Measurements from ENCODE around the gene KLHDC7B.

Gene KLHDC7B

DNA sequence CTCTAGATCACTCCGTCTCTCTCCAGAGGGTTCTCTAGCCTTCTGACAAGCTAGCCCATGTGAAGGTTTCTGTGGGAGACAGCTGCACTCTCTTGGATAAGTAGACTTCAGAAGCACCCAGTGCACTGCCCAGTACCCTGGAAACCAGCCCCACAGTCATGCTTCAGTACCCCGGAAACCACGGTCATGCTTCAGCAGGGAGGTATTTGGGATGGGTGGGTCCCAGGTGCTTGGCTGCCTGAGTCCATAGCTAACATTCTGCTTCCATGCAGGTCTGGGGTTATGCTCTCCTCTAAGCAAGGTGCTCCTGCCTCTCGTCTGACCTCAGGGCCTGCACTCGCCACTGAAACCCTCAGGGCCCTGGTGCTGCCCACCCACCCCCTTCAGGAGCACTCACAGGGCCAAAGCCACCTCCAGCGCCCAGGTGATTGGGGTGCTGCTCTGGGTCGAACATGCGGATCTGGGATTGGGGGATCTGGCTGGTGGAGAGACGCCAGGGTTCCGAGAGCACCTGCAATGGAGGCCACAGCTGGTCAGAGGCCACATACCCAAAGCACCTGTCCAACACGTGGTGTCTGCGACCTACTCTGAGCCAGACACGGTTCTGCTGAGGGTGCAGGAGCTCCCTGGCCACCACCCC, 24.3 kb downstream of the KLHDC7B start:
- TF ChIP-seq, protein P1, sequence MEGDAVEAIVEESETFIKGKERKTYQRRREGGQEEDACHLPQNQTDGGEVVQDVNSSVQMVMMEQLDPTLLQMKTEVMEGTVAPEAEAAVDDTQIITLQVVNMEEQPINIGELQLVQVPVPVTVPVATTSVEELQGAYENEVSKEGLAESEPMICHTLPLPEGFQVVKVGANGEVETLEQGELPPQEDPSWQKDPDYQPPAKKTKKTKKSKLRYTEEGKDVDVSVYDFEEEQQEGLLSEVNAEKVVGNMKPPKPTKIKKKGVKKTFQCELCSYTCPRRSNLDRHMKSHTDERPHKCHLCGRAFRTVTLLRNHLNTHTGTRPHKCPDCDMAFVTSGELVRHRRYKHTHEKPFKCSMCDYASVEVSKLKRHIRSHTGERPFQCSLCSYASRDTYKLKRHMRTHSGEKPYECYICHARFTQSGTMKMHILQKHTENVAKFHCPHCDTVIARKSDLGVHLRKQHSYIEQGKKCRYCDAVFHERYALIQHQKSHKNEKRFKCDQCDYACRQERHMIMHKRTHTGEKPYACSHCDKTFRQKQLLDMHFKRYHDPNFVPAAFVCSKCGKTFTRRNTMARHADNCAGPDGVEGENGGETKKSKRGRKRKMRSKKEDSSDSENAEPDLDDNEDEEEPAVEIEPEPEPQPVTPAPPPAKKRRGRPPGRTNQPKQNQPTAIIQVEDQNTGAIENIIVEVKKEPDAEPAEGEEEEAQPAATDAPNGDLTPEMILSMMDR (conservative IDR thresholded peaks at IDR 0.05; ENCODE audit: control insufficient read depth, insufficient read depth, low read depth, low read length), result no peak
- no peak overlapping the region for H3K4me3 ChIP-seq (ENCODE audit: control insufficient read depth, low read depth, low read length)
- DNase-seq (ENCODE audit: low read depth), result no peak

DNA sequence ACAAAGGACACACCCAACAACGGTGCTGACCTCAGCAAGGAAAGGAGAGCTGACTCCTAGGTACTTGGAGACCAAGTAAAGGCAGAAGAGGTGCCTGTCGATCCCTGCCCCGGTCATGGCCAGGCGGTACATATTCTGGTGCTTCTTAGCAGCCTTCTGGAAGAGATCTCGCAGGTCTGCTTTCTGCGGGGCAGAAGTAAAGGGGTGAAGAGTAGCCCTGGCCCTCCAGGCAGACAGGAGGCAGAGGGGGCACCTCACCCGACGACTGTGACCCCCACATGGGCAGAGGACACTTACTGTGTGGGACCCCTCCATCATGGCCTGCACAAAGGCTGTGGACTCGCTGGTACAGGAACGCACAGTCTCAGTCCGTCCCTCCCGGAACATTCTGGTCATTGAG, 25.2 kb downstream of the KLHDC7B start:
- DNase-seq (ENCODE audit: low read depth), result no peak
- TF ChIP-seq, protein P1 (conservative IDR thresholded peaks at IDR 0.05; ENCODE audit: control insufficient read depth, insufficient read depth, low read depth, low read length), result no peak
- no peak overlapping the region for H3K4me3 ChIP-seq (ENCODE audit: control insufficient read depth, low read depth, low read length)

DNA sequence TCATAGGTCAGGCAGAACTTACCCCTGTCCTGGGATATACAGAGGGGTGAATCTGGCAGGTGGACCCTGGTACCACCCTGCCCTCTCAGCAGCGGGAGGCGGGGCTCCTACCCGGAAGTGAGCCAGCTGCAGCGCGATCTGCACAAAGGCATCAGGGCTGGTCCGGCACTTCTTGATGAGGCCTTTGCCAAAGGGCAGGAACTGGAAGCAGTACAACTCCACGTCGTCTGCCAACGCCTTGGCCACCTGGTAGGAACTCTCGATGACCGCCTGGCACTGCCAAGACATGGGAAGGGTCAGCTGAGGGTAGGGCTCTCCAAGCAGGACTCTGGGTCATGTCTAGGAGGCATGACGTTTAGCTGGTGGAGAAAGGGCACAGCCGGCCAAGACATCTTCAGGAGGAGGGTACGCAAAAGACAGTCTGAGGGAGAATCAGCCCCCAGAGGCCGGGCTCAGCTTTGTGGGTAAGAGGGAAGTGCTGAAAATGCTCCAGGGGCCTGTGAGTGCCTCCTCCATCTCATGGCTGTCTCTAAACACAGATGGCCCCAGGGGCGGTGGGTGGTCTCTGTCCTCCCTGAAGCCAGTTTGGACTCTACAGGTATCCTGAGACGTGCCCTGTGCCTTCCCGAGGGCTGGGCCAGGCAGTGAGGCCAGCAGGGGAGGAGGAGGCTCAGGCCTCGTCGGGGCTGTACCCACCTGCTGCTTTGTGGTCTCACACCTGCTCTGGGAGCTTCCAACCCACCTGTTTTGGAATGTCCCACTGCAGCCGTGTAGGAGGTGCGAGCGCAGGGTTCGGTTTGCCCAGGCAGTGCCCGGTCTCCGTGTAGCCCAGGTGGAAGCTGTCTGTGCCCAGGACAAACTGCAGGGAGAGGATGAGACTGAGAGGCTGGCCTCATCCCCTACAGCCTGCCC, 25.8 kb downstream of the KLHDC7B start:
- no peak for DNase-seq (ENCODE audit: low read depth)
- no peak overlapping the region for H3K4me3 ChIP-seq (ENCODE audit: control insufficient read depth, low read depth, low read length)
- TF ChIP-seq, protein P1 (conservative IDR thresholded peaks at IDR 0.05; ENCODE audit: control insufficient read depth, insufficient read depth, low read depth, low read length), result no peak

DNA sequence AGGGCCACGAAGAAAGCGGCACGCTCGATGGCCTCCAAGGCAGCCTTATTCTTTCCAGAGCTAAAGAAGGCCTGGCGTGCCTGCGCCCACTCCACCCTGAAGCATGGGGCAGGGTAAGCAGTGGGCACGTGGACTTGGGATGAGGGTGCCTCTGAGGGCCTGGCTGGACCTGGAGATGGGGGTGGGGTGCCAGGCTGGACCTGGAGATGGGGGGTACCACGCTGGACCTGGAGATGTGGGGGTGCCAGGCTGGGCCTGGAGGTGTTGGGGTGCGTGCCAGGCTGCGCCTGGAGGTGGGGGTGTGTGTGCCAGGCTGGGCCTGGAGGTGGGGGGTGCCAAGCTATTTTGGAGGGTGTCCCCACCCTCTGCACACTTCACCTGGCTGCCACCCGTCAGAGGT, 27.3 kb downstream of the KLHDC7B start:
- no peak overlapping the region for H3K4me3 ChIP-seq (ENCODE audit: control insufficient read depth, low read depth, low read length)
- TF ChIP-seq, protein P1 (conservative IDR thresholded peaks at IDR 0.05; ENCODE audit: control insufficient read depth, insufficient read depth, low read depth, low read length), result no peak
- DNase-seq (ENCODE audit: low read depth), result no peak

DNA sequence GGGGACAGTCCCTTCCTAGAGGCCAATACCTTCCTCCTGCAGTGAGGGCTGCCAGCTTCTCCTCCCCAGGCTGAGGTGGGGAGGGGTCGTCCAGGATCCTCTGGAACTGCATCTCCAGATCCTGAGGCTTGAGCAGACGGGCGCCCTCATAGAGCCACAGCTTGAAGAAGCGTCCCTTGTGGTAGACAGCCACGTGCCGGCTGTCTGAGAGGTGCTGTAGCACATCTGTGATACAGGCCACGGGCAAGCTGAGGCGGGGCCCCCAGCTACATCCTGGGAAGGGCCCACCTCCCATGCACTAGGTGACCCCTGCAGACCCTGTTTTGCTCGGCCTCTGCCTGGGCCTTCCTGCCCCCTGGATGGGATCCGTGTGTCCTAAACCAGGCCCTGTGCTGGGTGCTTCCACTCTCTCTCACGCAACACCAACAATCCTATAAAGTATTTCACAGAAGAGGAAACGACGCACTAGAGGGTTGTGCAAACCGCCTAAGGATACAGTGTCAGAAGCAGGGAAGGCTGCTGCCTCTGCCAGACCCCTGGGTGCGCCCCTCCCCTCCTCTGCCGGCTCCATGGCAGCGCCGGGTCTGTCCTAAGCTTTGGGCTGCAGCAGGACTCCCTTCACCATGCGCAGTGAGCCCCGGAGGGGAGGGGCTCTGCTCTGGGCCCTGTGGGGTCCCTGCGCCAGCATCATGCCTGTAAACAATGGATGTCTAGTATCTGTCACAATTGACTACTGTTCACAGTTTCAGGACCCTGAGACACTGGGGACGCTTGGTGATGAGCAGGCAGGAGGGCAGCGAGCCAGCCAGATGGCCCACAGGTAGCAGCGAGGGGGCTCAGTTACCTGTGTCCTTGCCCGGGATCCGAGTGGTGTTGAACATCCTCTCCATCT, 28.0 kb downstream of the KLHDC7B start:
- no peak overlapping the region for H3K4me3 ChIP-seq (ENCODE audit: control insufficient read depth, low read depth, low read length)
- TF ChIP-seq, protein P1 (conservative IDR thresholded peaks at IDR 0.05; ENCODE audit: control insufficient read depth, insufficient read depth, low read depth, low read length), result no peak
- no peak for DNase-seq (ENCODE audit: low read depth)

DNA sequence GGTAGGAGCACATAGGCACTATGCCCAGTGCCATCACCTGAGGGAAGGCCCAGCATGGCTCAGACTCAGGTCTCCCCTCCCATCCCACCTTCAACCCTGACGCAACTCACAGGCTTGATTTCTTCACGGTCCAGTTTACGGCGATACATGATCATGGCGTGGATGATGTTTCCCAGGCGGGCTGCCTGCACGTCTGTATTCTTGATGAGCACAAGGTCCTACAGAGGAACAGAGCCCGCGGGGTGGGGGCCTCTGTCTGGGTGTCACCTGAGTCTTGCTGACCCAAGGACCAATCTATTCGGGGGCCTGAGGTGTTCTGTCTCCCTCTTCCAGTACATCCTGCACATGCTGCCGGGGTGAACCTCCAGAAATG, 28.7 kb downstream of the KLHDC7B start:
- no peak overlapping the region for H3K4me3 ChIP-seq (ENCODE audit: control insufficient read depth, low read depth, low read length)
- TF ChIP-seq, protein P1 (conservative IDR thresholded peaks at IDR 0.05; ENCODE audit: control insufficient read depth, insufficient read depth, low read depth, low read length), result no peak

More for the DNA sequence above, 28.7 kb downstream of the KLHDC7B start:
- no peak for DNase-seq (ENCODE audit: low read depth)
